Stimulated activated effector memory CD8-positive, alpha-beta T cell treated with anti-CD3 and anti-CD28 coated beads, Interleukin-12 subunit alpha, Interleukin-12 subunit beta, amount 100 ng/mL, for 72 hours (primary cell): Measurements from ENCODE around the gene TEX2.
A peak's percentile ranks its signal among the peaks of the same experiment; 100 is the strongest.

ENCODE experiments used
- ATAC-seq: fragments of 150-1000 bp; cut with Tn5 transposase; 2 replicates; pipeline ENCODE4 v1.10.0; 2021
- DNase-seq, 2 donors: peaks; one replicate each; pipeline ENCODE4 v3.0.0; 2021 to 2022; ENCODE audit warnings: low spot score in 2 of 2
- H3K27ac Mint-ChIP-seq: one replicate; pipeline ENCODE4 v1.8.0; 2022; ENCODE audit warnings: mild to moderate bottlenecking, mixed read lengths
- H3K36me3 Mint-ChIP-seq: one replicate; pipeline ENCODE4 v1.8.0; 2022; ENCODE audit warnings: mild to moderate bottlenecking, mixed read lengths
- H3K4me1 Mint-ChIP-seq: one replicate; pipeline ENCODE4 v1.8.0; 2022; ENCODE audit warnings: mixed read lengths
- H3K4me3 Mint-ChIP-seq: one replicate; pipeline ENCODE4 v1.8.0; 2022; ENCODE audit warnings: mild to moderate bottlenecking, mixed read lengths
- H3K9me3 Mint-ChIP-seq: one replicate; pipeline ENCODE4 v1.8.0; 2022; ENCODE audit warnings: mixed read lengths

Gene TEX2

GRCh38 chr17:64277831-64278562 is 14.9 kb upstream of the TEX2 start:
- ATAC-seq (no peak), DNase-seq (no peak)
- H3K4me3 Mint-ChIP-seq = no peak overlapping the region
- no peaks in the 10 kb centered on the region for H3K9me3 Mint-ChIP-seq
- no peaks in the 10 kb centered on the region for H3K4me1 Mint-ChIP-seq
- peak overlapping the region; percentile 41 for H3K27ac Mint-ChIP-seq
- no peaks in the 10 kb centered on the region for H3K36me3 Mint-ChIP-seq

GRCh38 chr17:64276961-64277505 is 14.0 kb upstream of the TEX2 start:
- no peak for ATAC-seq
- no peaks in the 10 kb centered on the region for H3K9me3 Mint-ChIP-seq
- no peaks in the 10 kb centered on the region for H3K36me3 Mint-ChIP-seq
- peak overlapping the region; percentile 2 for H3K27ac Mint-ChIP-seq
- no peaks in the 10 kb centered on the region for H3K4me1 Mint-ChIP-seq
- no peak overlapping the region for H3K4me3 Mint-ChIP-seq
- no peak for DNase-seq

DNA sequence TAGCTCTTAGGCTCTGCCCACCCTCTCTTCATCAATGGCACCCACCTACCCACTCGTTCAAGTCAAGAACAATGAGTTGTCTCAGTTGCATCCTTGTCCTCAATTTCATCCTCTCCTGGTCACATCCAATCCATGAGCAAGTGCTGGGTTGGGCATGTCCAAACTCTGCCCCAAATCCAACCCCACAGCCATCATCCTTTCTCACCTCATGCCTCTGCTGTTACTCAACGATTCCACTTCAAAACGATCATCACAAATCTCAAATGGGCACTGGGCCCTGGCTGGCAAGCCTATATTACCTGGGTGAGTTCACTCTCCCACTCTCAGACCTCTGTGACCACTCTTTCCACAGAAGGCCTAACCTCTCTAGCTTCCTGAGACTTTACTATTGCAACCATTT is 12.0 kb upstream of the TEX2 start:
- H3K4me3 Mint-ChIP-seq = no peak overlapping the region
- H3K9me3 Mint-ChIP-seq = no peaks in the 10 kb centered on the region
- DNase-seq (no peak), ATAC-seq (no peak)
- H3K36me3 Mint-ChIP-seq = no peaks in the 10 kb centered on the region
- peaks cover 13% of the 10 kb centered on the region for H3K4me1 Mint-ChIP-seq
- H3K27ac Mint-ChIP-seq = no peak overlapping the region

DNA sequence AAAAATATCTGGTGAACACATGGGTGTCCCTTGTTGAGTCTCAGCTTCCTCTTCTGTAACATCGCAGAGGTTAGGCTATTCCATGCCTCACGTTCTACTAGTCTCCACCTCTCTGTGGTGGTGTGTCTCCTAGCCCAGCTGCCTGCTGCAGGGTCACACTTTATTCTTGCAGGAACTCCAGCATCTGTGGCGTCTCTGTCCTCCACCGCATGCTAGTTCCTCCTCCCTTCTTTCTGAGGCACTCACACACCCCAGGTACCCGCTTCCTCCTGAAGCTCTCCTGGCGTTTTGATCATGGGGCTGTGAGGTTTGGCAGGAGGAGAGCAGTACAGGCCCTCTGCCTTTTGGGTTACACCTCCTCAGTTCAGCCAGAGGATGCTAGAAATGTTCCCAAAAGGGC is 9.9 kb upstream of the TEX2 start:
- Mint-ChIP-seq H3K4me1 (peaks cover 16% of the 10 kb centered on the region), H3K27ac (no peak overlapping the region), H3K36me3 (no peaks in the 10 kb centered on the region), H3K9me3 (no peaks in the 10 kb centered on the region), H3K4me3 (no peak overlapping the region)
- no peak for DNase-seq
- no peak for ATAC-seq

GRCh38 chr17:64270885-64271284 is 7.8 kb upstream of the TEX2 start:
- no peak overlapping the region for H3K27ac Mint-ChIP-seq
- no peaks in the 10 kb centered on the region for H3K36me3 Mint-ChIP-seq
- DNase-seq = no peak
- H3K9me3 Mint-ChIP-seq = no peaks in the 10 kb centered on the region
- H3K4me3 Mint-ChIP-seq = peak overlapping the region; percentile 40
- H3K4me1 Mint-ChIP-seq = peaks cover 16% of the 10 kb centered on the region
- ATAC-seq = peak; percentile 62

- ATAC-seq (no peak), DNase-seq (no peak)
- H3K9me3 Mint-ChIP-seq = no peaks in the 10 kb centered on the region
- H3K27ac Mint-ChIP-seq = peak overlapping the region; percentile 60
- peak overlapping the region; percentile 40 for H3K4me3 Mint-ChIP-seq
- H3K4me1 Mint-ChIP-seq = peaks cover 16% of the 10 kb centered on the region
- H3K36me3 Mint-ChIP-seq = no peaks in the 10 kb centered on the region
Observed at GRCh38 chr17:64269687-64270649, 6.9 kb upstream of the TEX2 start.

- DNase-seq (no peak), ATAC-seq (no peak)
- Mint-ChIP-seq H3K36me3 (peaks cover 6% of the 10 kb centered on the region), H3K27ac (no peak overlapping the region), H3K4me1 (peaks cover 37% of the 10 kb centered on the region), H3K9me3 (no peaks in the 10 kb centered on the region), H3K4me3 (no peak overlapping the region)
Observed at GRCh38 chr17:64264891-64265290, 1.8 kb upstream of the TEX2 start.

DNA sequence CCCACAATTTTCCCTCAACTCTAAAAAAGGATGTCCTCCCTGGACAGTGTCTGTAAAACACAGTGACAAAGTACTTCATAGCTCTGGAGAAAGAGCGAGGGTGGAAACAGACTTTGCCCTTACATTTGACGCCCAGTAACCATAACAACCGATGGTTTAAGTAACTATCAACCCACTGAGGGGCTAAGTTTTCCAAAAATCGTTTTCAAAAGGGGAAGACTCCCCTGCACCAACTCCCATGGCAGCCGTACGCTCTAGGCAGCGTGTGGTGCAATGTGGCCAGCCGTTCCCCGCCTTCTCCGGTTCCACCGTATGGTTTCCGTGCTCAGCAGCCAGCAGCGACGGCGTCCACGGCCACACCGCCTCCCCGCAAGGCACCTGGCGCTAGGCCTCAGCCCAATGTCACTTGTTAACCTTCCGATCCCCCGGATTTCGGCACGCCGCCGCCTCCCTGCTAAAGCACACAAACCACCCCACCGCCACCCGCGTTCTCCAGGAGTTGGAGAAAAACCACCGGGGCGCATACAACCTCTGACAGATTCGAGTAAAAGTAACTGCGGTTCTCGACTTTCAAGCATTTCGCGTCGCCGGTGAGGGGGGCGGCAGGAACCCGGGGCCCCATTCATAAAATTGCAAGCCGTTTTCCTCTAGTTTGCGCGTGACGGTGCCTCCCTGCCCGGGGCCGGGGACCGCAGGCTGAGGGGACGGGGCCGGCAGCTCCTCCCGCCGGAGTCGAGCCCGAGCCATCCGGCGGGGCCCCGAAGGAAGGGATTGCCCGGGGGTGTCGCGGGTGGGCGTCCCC is 661 bp downstream of the TEX2 start:
- DNase-seq (peak; percentile 38 to 79), ATAC-seq (peak; percentile 62)
- Mint-ChIP-seq H3K9me3 (no peaks in the 10 kb centered on the region), H3K4me3 (peak overlapping the region; percentile 95), H3K36me3 (peaks cover 6% of the 10 kb centered on the region), H3K4me1 (peaks cover 35% of the 10 kb centered on the region), H3K27ac (peak overlapping the region; percentile 93)

GRCh38 chr17:64261417-64262145 is 1.5 kb downstream of the TEX2 start:
- ATAC-seq = no peak
- Mint-ChIP-seq H3K4me3 (peak overlapping the region; percentile 95), H3K9me3 (no peaks in the 10 kb centered on the region), H3K27ac (peak overlapping the region; percentile 93), H3K4me1 (peaks cover 36% of the 10 kb centered on the region), H3K36me3 (peaks cover 6% of the 10 kb centered on the region)
- no peak for DNase-seq

GRCh38 chr17:64260886-64261285 is 2.2 kb downstream of the TEX2 start:
- Mint-ChIP-seq H3K4me3 (peak overlapping the region; percentile 95), H3K27ac (peak overlapping the region; percentile 93), H3K4me1 (peaks cover 41% of the 10 kb centered on the region), H3K36me3 (peaks cover 6% of the 10 kb centered on the region), H3K9me3 (no peaks in the 10 kb centered on the region)
- ATAC-seq = no peak
- no peak for DNase-seq

DNA sequence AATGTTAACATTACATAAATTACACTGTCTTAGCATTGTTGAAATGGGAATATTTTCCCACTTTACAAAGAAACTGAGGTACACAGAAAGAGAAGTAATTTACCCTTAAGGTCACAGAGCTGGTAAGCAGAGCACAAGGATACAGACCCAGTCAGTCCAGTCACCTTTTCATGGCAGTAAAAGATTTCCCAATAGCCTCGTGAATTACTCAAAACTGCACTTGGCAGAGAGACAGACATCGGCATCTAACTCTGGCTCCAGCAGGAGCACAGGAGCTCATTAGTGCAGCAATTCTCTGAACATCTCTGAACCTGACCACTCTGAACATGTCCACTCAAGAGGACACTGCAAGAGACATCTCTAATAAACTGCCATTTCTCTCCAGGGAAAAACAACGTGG is 3.1 kb downstream of the TEX2 start:
- Mint-ChIP-seq H3K27ac (no peak overlapping the region), H3K36me3 (peaks cover 6% of the 10 kb centered on the region), H3K9me3 (no peaks in the 10 kb centered on the region), H3K4me1 (peaks cover 41% of the 10 kb centered on the region), H3K4me3 (no peak overlapping the region)
- ATAC-seq (no peak), DNase-seq (no peak)

DNA sequence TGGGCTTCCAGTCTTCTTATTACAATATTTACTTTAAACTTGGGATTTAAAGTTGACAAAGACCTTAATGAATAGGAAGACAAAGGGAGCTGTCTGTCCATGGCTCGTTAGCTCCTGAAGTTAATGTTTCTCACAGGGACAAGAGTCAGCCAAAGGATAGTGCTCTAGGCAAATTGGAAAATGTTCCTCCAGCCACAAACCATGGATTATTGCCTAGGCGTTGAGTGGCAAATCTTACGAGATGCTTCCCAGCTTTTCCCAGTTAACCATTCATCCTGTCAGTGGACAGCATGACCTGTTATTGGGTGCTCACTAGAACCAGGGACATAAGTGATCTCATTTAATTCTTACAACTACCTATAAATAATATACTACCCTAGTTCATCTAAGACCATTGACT is 3.6 kb downstream of the TEX2 start:
- DNase-seq = no peak
- Mint-ChIP-seq H3K27ac (no peak overlapping the region), H3K36me3 (peaks cover 6% of the 10 kb centered on the region), H3K9me3 (no peaks in the 10 kb centered on the region), H3K4me1 (peaks cover 41% of the 10 kb centered on the region), H3K4me3 (no peak overlapping the region)
- no peak for ATAC-seq

DNA sequence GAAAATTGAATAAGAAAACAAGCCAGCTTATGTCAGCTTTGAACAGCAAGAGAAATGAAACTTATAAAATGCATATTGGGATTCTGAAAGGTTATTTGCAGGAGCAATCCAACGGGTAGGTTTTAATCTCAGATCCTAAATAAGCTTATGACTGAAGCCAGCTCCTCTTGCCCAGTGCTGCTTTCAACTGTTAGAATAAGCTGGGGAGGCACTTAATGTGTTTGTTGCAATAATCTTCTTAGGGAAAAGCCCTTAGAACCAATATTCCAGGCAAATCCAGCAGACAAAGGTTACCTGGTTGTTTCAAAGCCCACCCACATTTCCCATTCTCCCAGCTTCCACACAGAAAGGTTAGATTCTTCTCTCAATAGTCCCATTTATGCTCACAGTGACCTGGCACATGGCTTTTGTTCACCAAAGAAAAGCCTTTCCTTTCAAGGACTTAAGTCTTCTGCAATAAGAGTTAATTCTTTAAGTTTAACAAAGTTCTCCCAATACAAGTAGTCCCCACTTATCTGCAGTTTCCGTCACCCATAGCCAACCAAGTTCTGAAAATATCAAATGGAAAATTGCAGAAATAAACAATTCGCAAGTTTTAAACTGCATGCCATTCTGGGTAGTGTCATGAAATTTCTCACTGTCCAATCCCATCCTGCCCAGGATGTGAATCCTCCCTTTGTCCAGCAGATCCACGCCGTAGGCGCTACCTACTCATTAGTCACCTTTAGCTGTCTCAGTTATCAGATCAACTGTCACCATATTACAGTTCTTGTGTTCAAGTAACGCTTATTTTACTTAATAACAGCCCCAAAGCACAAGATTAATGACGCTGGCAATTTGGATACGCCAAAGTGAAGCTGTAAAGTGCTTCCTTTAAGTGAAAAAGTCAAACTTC is 5.9 kb downstream of the TEX2 start:
- Mint-ChIP-seq H3K36me3 (no peaks in the 10 kb centered on the region), H3K4me1 (peaks cover 25% of the 10 kb centered on the region), H3K27ac (no peak overlapping the region), H3K9me3 (no peaks in the 10 kb centered on the region), H3K4me3 (no peak overlapping the region)
- ATAC-seq (no peak), DNase-seq (no peak)

GRCh38 chr17:64255764-64256163 is 7.3 kb downstream of the TEX2 start:
- Mint-ChIP-seq H3K27ac (no peak overlapping the region), H3K36me3 (no peaks in the 10 kb centered on the region), H3K4me3 (no peak overlapping the region), H3K4me1 (peaks cover 13% of the 10 kb centered on the region), H3K9me3 (no peaks in the 10 kb centered on the region)
- ATAC-seq (no peak), DNase-seq (no peak)
